H1 (cell line): ENCODE data around the gene ZNF202. TPM values are rescaled to one million over a fixed set of nuclear protein-coding genes. Genes with fewer than 3 reads are reported as not detected.

Experiments
- CTCF ChIA-PET: fragments of 300-600 bp; sonication (Branson Sonifier 250); formaldehyde crosslinking; loops from one replicate; lab custom pipeline; 2021; ENCODE audit not compliant: partially characterized antibody; lab: Charles Lee
- POLR2A ChIA-PET: fragments of 300-600 bp; sonication (Branson Sonifier 250); formaldehyde crosslinking; loops from one replicate; lab custom pipeline; 2021; ENCODE audit warnings: inconsistent platforms; ENCODE audit not compliant: partially characterized antibody; lab: Charles Lee
- DNase-seq, 2 experiments: peaks; one replicate each; pipeline versions ENCODE4 v3.0.0 to v3.0.0-alpha.2; 2010 to 2022; ENCODE audit warnings: low spot score in 2 of 2, low read depth in 1 of 2, mixed read lengths in 1 of 2
- FAIRE-seq: peaks from 2 replicates; lab custom pipeline; 2011; peaks lifted over from hg19 to GRCh38; lab: Jason Lieb, UNC
- H2AFZ ChIP-seq: 2 replicates; pipeline ENCODE4 v1.8.1; 2012; ENCODE audit warnings: low read length, inconsistent platforms
- H2AK5ac ChIP-seq: 2 replicates; pipeline ENCODE4 v1.6.1; 2013; ENCODE audit warnings: low read depth, low read length
- H2BK120ac ChIP-seq: replicated peaks from 2 replicates; pipeline ENCODE3; 2013; ENCODE audit warnings: low read depth, low read length, inconsistent platforms
- H2BK12ac ChIP-seq: 2 replicates; pipeline ENCODE4 v1.6.1; 2013; ENCODE audit warnings: low read depth, low read length
- H2BK15ac ChIP-seq: 2 replicates; pipeline ENCODE4 v1.6.1; 2013; ENCODE audit warnings: low read length
- H2BK20ac ChIP-seq: 2 replicates; pipeline ENCODE4 v1.6.1; 2013; ENCODE audit warnings: low read length
- H2BK5ac ChIP-seq: 2 replicates; pipeline ENCODE4 v1.6.1; 2013; ENCODE audit warnings: low read depth, low read length
- H3K14ac ChIP-seq: 2 replicates; pipeline ENCODE4 v1.6.1; 2013; ENCODE audit warnings: inconsistent platforms; ENCODE audit not compliant: insufficient read length
- H3K18ac ChIP-seq: 2 replicates; pipeline ENCODE4 v1.6.1; 2013; ENCODE audit warnings: low read length; ENCODE audit errors: extremely low read depth
- H3K23ac ChIP-seq: 2 replicates; pipeline ENCODE4 v1.6.1; 2013; ENCODE audit warnings: inconsistent platforms; ENCODE audit not compliant: insufficient read length
- H3K23me2 ChIP-seq: 2 replicates; pipeline ENCODE4 v1.6.1; 2013; ENCODE audit warnings: low read depth, low read length
- H3K27ac ChIP-seq: 2 replicates; pipeline ENCODE4 v1.6.1; 2011; ENCODE audit warnings: low read depth, low read length, inconsistent platforms
- H3K27me3 ChIP-seq, 4 experiments: replicated peaks in 1 of 4; 1 replicate in 1 of 4; 2 replicates in 3 of 4; pipeline versions ENCODE4 v1.6.1 to v1.8.1; 2011 to 2013; ENCODE audit warnings: low read length in 3 of 4, mild to moderate bottlenecking in 3 of 4, inconsistent platforms in 2 of 4, mixed read lengths in 2 of 4, moderate library complexity in 1 of 4; ENCODE audit not compliant: control insufficient read depth in 3 of 4, insufficient read depth in 3 of 4; ENCODE audit errors: extremely low read depth in 1 of 4
- H3K36me3 ChIP-seq, 4 experiments: 2 replicates each; pipeline versions ENCODE4 v1.6.1 to v1.8.1; 2011 to 2013; ENCODE audit warnings: mild to moderate bottlenecking in 4 of 4, low read length in 3 of 4, moderate library complexity in 2 of 4, control low read depth in 1 of 4, inconsistent platforms in 1 of 4; ENCODE audit not compliant: insufficient read depth in 4 of 4, control insufficient read depth in 2 of 4
- H3K4ac ChIP-seq: replicated peaks from 2 replicates; pipeline ENCODE3; 2013; ENCODE audit warnings: low read length, low read depth, mixed read lengths, inconsistent platforms; ENCODE audit not compliant: insufficient read length
- H3K4me1 ChIP-seq, 4 experiments: replicated peaks in 1 of 4; 1 replicate in 1 of 4; 2 replicates in 3 of 4; pipeline versions ENCODE4 v1.6.1 to v1.8.1; 2011 to 2013; ENCODE audit warnings: low read length in 3 of 4, inconsistent platforms in 2 of 4, mixed read lengths in 1 of 4; ENCODE audit not compliant: insufficient read depth in 4 of 4, control insufficient read depth in 3 of 4
- H3K4me2 ChIP-seq, 2 experiments: 2 replicates each; pipeline versions ENCODE4 v1.6.1 to v1.8.1; 2011 to 2013; ENCODE audit warnings: low read depth in 2 of 2, low read length in 2 of 2, control low read depth in 1 of 2, inconsistent platforms in 1 of 2, mild to moderate bottlenecking in 1 of 2; ENCODE audit not compliant: insufficient read depth in 1 of 2
- H3K4me3 ChIP-seq, 4 experiments: fragments of 200-600, 300-600 bp in 1 of 4; sonication (generic), shearing (Covaris generic), sonication (Bioruptor Twin) in 1 of 4; 2 replicates each; pipeline versions ENCODE4 v1.5.1 to v1.8.1; 2011 to 2016; ENCODE audit warnings: low read length in 4 of 4, low read depth in 3 of 4, control low read depth in 2 of 4, inconsistent platforms in 2 of 4, mild to moderate bottlenecking in 2 of 4, mixed read lengths in 1 of 4, moderate library complexity in 1 of 4; ENCODE audit not compliant: insufficient read depth in 2 of 4; ENCODE audit errors: extremely low read depth in 1 of 4
- H3K56ac ChIP-seq: replicated peaks from 2 replicates; pipeline ENCODE3; 2013; ENCODE audit warnings: low read depth, mild to moderate bottlenecking, mixed read lengths, low read length, inconsistent platforms; ENCODE audit not compliant: insufficient read length
- H3K79me1 ChIP-seq: 2 replicates; pipeline ENCODE4 v1.6.1; 2013; ENCODE audit warnings: low read depth, low read length, control low read depth
- H3K79me2 ChIP-seq, 2 experiments: 2 replicates each; pipeline versions ENCODE4 v1.6.1 to v1.8.1; 2012 to 2013; ENCODE audit warnings: low read length in 2 of 2, mild to moderate bottlenecking in 2 of 2, inconsistent platforms in 1 of 2; ENCODE audit not compliant: insufficient read depth in 2 of 2, control insufficient read depth in 1 of 2
- H3K9ac ChIP-seq, 4 experiments: replicated peaks in 1 of 4; 1 replicate in 1 of 4; 2 replicates in 3 of 4; pipeline versions ENCODE4 v1.6.1 to v1.8.1; 2011 to 2013; ENCODE audit warnings: low read depth in 3 of 4, low read length in 3 of 4, control low read depth in 2 of 4, mild to moderate bottlenecking in 2 of 4, moderate library complexity in 2 of 4, inconsistent platforms in 1 of 4; ENCODE audit errors: extremely low read depth in 1 of 4
- H3K9me3 ChIP-seq, 2 experiments: 2 replicates each; pipeline versions ENCODE4 v1.6.1 to v1.8.1; 2012 to 2013; ENCODE audit warnings: mild to moderate bottlenecking in 2 of 2, moderate library complexity in 2 of 2, control low read depth in 1 of 2, inconsistent platforms in 1 of 2, low read depth in 1 of 2, low read length in 1 of 2, mixed read lengths in 1 of 2; ENCODE audit not compliant: insufficient read depth in 2 of 2
- H4K20me1 ChIP-seq, 2 experiments: replicated peaks in 1 of 2; 2 replicates each; pipeline versions ENCODE3 to v1.8.1; 2011 to 2013; ENCODE audit warnings: inconsistent platforms in 2 of 2, low read length in 2 of 2, mild to moderate bottlenecking in 1 of 2; ENCODE audit not compliant: insufficient read depth in 2 of 2, control insufficient read depth in 1 of 2
- H4K5ac ChIP-seq: 2 replicates; pipeline ENCODE4 v1.6.1; 2013; ENCODE audit warnings: low read length, low read depth, mixed read lengths, inconsistent platforms; ENCODE audit not compliant: insufficient read length
- H4K8ac ChIP-seq: 2 replicates; pipeline ENCODE4 v1.8.0; 2013; ENCODE audit warnings: mild to moderate bottlenecking, moderate library complexity, low read length, inconsistent platforms; ENCODE audit not compliant: insufficient read depth; ENCODE audit errors: extremely low read depth
- H4K91ac ChIP-seq: replicated peaks from 2 replicates; pipeline ENCODE3; 2013; ENCODE audit warnings: low read length, mixed read lengths, inconsistent platforms; ENCODE audit not compliant: insufficient read length
- CHD1 ChIP-seq: IDR thresholded peaks from 2 replicates; pipeline ENCODE4 v1.6.1; 2012; ENCODE audit warnings: low read depth, low read length, improper control_type of control experiment
- E2F6 ChIP-seq: IDR thresholded peaks from 2 replicates; pipeline ENCODE4 v1.6.1; 2012; ENCODE audit warnings: inconsistent platforms
- KDM1A ChIP-seq: fragments of 200-600, 300-600 bp; sonication (generic); IDR thresholded peaks from 2 replicates; pipeline ENCODE4 v1.7.1; 2016; ENCODE audit warnings: mild to moderate bottlenecking, low read length, borderline replicate concordance
- MAX ChIP-seq: IDR thresholded peaks from 2 replicates; pipeline ENCODE4 v1.6.1; 2012; ENCODE audit warnings: inconsistent platforms
- NANOG ChIP-seq: IDR thresholded peaks from 2 replicates; pipeline ENCODE4 v1.6.1; 2011; ENCODE audit warnings: low read length, low read depth, mild to moderate bottlenecking, inconsistent platforms; ENCODE audit not compliant: insufficient read depth, poor library complexity, severe bottlenecking
- TAF7 ChIP-seq: optimal IDR thresholded peaks from 2 replicates; pipeline ENCODE3; 2011; ENCODE audit warnings: low read depth, mild to moderate bottlenecking, inconsistent platforms, low read length, moderate library complexity, borderline replicate concordance
- WGBS, 2 experiments: shearing (Covaris generic) in 1 of 2; methylation state at CpG; one replicate each; pipeline versions ENCODE4 v1.1.6 to v1.1.7; 2013 to 2015; ENCODE audit warnings: low lambda C conversion rate in 2 of 2, mixed read lengths in 2 of 2, inconsistent platforms in 1 of 2, low coverage in 1 of 2, missing lambda C conversion rate in 1 of 2; ENCODE audit not compliant: insufficient replicate concordance in 2 of 2, insufficient coverage in 1 of 2, insufficient read length in 1 of 2; ENCODE audit errors: extremely low coverage in 1 of 2, missing lambda C conversion rate in 1 of 2; 5-methylcytosine and 5-hydroxymethylcytosine counted together
- polyA plus RNA-seq, 7 experiments: library from polyadenylated mRNA; depleted of rRNA in 3 of 7; stranded (reverse) in 5 of 7; unstranded in 2 of 7; fragments of >200 nt in 5 of 7; fragments of 200-250 nt in 2 of 7; gene quantifications; 1 replicate in 5 of 7; 2 replicates in 1 of 7; 4 replicates in 1 of 7; pipeline versions ENCODE4 v1.2.1 to v1.2.3, GENCODE V29; 2011 to 2013; ENCODE audit warnings: missing spikeins in 2 of 7, mixed read lengths in 2 of 7
- total RNA-seq: library from RNA; stranded (reverse); fragmentation: NEBNext Ultra II Directional; extraction: Animal tissue kit (Norgen Biotek cat#: 25700); gene quantifications from 2 replicates; pipeline ENCODE4 v1.2.1, GENCODE V29; 2021

ZNF202 gene
- total and polyA plus RNA-seq, 2 of the 8 experiments (the other 6 are each of a cell fraction or from before 2014, with no cell fraction given) = 14.1 to 33.9 TPM

- 3% methylated on average over 12 of the region's 12 CpGs; no CpG with 5 or more reads in 1 of the 2 experiments for WGBS, 2 experiments
- peak; percentile 58 for FAIRE-seq
- peak overlapping the region in 3 of 4 experiments; percentile 35 to 78 (median 43); a peak in 4 of 7 replicates for H3K9ac ChIP-seq
- H3K23ac ChIP-seq = no peak overlapping the region
- peaks cover 10 to 30% (median 26%) of the 10 kb centered on the region in 4 experiments for H3K36me3 ChIP-seq
- H3K79me1 ChIP-seq = 0 out of 2 replicates have a peak, but pooled peaks cover 2% of the 10 kb centered on the region
- peak overlapping the region; percentile 81; the same call in 1 of the 2 replicates for H2BK5ac ChIP-seq
- H3K23me2 ChIP-seq = peaks cover 11% of the 10 kb centered on the region
- CTCF ChIA-PET = no interaction called here
- POLR2A ChIA-PET = interaction anchor here (0.9 to 2.6 kb wide), 5 partner anchors 9 to 34 kb away, joined by 3 to 12 read pairs (median 4); no protein-coding TSS in a partner anchor
- H3K79me2 ChIP-seq = peaks cover 30 to 41% of the 10 kb centered on the region in 2 experiments
- peak overlapping the region; percentile 57 for H4K91ac ChIP-seq
- peaks cover 12 to 16% of the 10 kb centered on the region in 2 experiments for H3K9me3 ChIP-seq
- no peak overlapping the region for H4K8ac ChIP-seq
- no peak overlapping the region for H2AFZ ChIP-seq
- H3K27ac ChIP-seq = peak overlapping the region; percentile 56
- peaks cover 4 to 32% (median 17%) of the 10 kb centered on the region in 4 experiments; a peak in 6 of 7 replicates for H3K4me1 ChIP-seq
- peak overlapping the region; percentile 82 to 95 (median 89) for H3K4me3 ChIP-seq
- H2BK120ac ChIP-seq = peak overlapping the region; percentile 24
- H3K27me3 ChIP-seq = no peaks in the 10 kb centered on the region
- H2AK5ac ChIP-seq = no peak overlapping the region
- H3K14ac ChIP-seq = no peak overlapping the region
- no peak overlapping the region for H2BK20ac ChIP-seq
- peaks cover 0 to 1% of the 10 kb centered on the region in 2 experiments for H4K20me1 ChIP-seq
- peak overlapping the region; percentile 63; the same call in 1 of the 2 replicates for H3K18ac ChIP-seq
- no peak overlapping the region for H2BK12ac ChIP-seq
- H4K5ac ChIP-seq = peak overlapping the region; percentile 64
- peak overlapping the region; percentile 76 to 84 for H3K4me2 ChIP-seq
- peak in 1 of 2 experiments; percentile 54 for DNase-seq
- TF ChIP-seq MAX = peak; percentile 82
- peak; percentile 67 for TF ChIP-seq NANOG
- TF ChIP-seq E2F6 = peak; percentile 44
- TF ChIP-seq TAF7 = no peak
- no peak for TF ChIP-seq KDM1A
- 0 out of 2 replicates have a peak, but pooled peaks have one; percentile 26 for TF ChIP-seq CHD1
- H2BK15ac ChIP-seq = no peak overlapping the region
- H3K56ac ChIP-seq = peak overlapping the region; percentile 5
- no peak overlapping the region for H3K4ac ChIP-seq
These were observed 717 bp upstream of the ZNF202 start for GRCh38 chr11:123742031-123742723.
